ENCODE data around the gene CTCF.

CTCF gene

GRCh38 chr16:67537270-67537635 is 25.1 kb upstream of the CTCF start:
- Mint-ChIP-seq H3K36me3 (ENCODE audit: low read depth) (peaks cover 33% of the 10 kb centered on the region), H3K4me1 (peaks cover 34% of the 10 kb centered on the region), H3K4me3 (peak overlapping the region; percentile 84), H3K9me3 (no peaks in the 10 kb centered on the region), H3K27ac (no peak overlapping the region), H3K27me3 (ENCODE audit: low read depth, poor library complexity) (peaks cover 82% of the 10 kb centered on the region)
- TF ChIP-seq CTCF (IDR thresholded peaks at IDR 0.05), result no peak
- peak; percentile 68 for DNase-seq

- TF ChIP-seq CTCF (IDR thresholded peaks at IDR 0.05), result no peak
- peak; percentile 75 for DNase-seq
- peaks cover 76% of the 10 kb centered on the region for H3K27me3 Mint-ChIP-seq (ENCODE audit: low read depth, poor library complexity)
- H3K36me3 Mint-ChIP-seq (ENCODE audit: low read depth), result peaks cover 36% of the 10 kb centered on the region
- no peak overlapping the region for H3K27ac Mint-ChIP-seq
- no peaks in the 10 kb centered on the region for H3K9me3 Mint-ChIP-seq
- H3K4me3 Mint-ChIP-seq, result peak overlapping the region; percentile 72
- H3K4me1 Mint-ChIP-seq, result peaks cover 27% of the 10 kb centered on the region
Measured at GRCh38 chr16:67537636-67538591, 24.4 kb upstream of the CTCF start.

GRCh38 chr16:67538666-67539101 is 23.6 kb upstream of the CTCF start:
- DNase-seq, result no peak

GRCh38 chr16:67539271-67539670 is 23.1 kb upstream of the CTCF start:
- Mint-ChIP-seq H3K4me3 (peak overlapping the region; percentile 66), H3K4me1 (peaks cover 20% of the 10 kb centered on the region), H3K27ac (no peak overlapping the region), H3K36me3 (ENCODE audit: low read depth) (peaks cover 29% of the 10 kb centered on the region), H3K9me3 (no peaks in the 10 kb centered on the region), H3K27me3 (ENCODE audit: low read depth, poor library complexity) (peaks cover 63% of the 10 kb centered on the region)
- no peak for DNase-seq
- no peak for TF ChIP-seq CTCF (IDR thresholded peaks at IDR 0.05)

More at GRCh38 chr16:67538666-67539101, 23.6 kb upstream of the CTCF start:
- H3K36me3 Mint-ChIP-seq (ENCODE audit: low read depth), result peaks cover 29% of the 10 kb centered on the region
- H3K4me1 Mint-ChIP-seq, result peaks cover 20% of the 10 kb centered on the region
- H3K27me3 Mint-ChIP-seq (ENCODE audit: low read depth, poor library complexity), result peaks cover 69% of the 10 kb centered on the region
- H3K4me3 Mint-ChIP-seq, result peak overlapping the region; percentile 66
- no peak overlapping the region for H3K27ac Mint-ChIP-seq
- no peaks in the 10 kb centered on the region for H3K9me3 Mint-ChIP-seq
- no peak for TF ChIP-seq CTCF (IDR thresholded peaks at IDR 0.05)

GRCh38 chr16:67539691-67540635 is 22.4 kb upstream of the CTCF start:
- no peak for TF ChIP-seq CTCF (IDR thresholded peaks at IDR 0.05)
- no peak for DNase-seq

More at GRCh38 chr16:67539691-67540635, 22.4 kb upstream of the CTCF start:
- Mint-ChIP-seq H3K9me3 (no peaks in the 10 kb centered on the region), H3K4me3 (no peak overlapping the region), H3K27ac (no peak overlapping the region), H3K36me3 (ENCODE audit: low read depth) (peaks cover 29% of the 10 kb centered on the region), H3K27me3 (ENCODE audit: low read depth, poor library complexity) (peaks cover 58% of the 10 kb centered on the region), H3K4me1 (peaks cover 20% of the 10 kb centered on the region)

All from nephron progenitor cell (in vitro differentiated cells).